HG03196 (cell line): Measurements from ENCODE around the gene FAM43A.

ENCODE experiments used
- ATAC-seq: cut with Tn5 transposase; IDR thresholded peaks from one replicate; pipeline ENCODE4 v1.9.1; 2021; ENCODE audit not compliant: unreplicated experiment

Gene FAM43A, protein sequence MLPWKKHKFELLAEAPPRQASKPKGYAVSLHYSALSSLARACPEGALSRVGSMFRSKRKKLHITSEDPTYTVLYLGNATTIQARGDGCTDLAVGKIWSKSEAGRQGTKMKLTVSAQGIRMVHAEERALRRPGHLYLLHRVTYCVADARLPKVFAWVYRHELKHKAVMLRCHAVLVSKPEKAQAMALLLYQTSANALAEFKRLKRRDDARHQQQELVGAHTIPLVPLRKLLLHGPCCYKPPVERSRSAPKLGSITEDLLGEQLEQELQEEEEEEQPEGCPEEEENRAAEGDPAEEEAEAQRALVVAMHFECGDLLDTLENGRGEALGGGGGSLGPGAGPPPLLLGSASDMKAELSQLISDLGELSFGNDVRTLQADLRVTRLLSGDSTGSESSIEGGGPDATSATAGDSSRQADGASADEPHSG

DNA sequence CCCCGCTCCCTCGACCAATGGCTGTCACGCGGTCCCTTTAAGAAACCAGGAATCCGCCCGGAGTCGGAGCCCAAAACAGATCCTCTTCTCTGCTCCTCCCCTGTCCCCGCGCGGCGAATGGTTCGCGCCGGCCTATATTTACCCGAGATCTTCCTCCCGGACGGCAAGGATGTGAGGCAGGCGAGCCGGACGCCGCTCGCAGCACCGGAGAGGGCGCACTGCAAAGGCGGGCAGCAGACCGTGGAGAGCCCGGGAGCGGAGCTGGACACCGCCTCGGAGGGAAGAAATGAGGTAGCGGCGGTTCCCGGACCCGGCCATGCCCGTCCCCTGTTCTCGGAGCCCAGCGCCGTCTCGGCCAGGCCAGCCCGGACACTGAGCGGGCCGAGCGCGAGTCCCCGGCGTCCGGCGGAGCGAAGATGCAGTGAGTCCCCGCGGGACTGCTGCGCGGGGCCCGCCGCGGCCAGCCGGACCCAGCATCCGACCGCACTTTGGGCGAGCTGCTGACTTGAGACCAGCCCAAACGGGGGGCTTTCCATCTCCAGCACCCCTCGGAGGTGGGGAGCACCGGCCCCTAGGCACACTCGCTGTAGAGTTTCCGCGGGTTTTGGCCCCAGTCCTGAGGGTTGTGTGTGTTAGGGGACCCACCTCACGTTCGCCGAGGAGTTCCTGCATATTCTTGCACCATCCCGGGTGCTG, at the start of gene FAM43A:
TSS of gene FAM43A (plus strand) at position 166 of the 696 bp plus-strand sequence. CDS start 944 bp downstream, outside the sequence.
- peak; percentile 41 for ATAC-seq

- ATAC-seq = no peak
Observed at GRCh38 chr3:194637066-194637465, 48.6 kb upstream of the FAM43A start.

DNA sequence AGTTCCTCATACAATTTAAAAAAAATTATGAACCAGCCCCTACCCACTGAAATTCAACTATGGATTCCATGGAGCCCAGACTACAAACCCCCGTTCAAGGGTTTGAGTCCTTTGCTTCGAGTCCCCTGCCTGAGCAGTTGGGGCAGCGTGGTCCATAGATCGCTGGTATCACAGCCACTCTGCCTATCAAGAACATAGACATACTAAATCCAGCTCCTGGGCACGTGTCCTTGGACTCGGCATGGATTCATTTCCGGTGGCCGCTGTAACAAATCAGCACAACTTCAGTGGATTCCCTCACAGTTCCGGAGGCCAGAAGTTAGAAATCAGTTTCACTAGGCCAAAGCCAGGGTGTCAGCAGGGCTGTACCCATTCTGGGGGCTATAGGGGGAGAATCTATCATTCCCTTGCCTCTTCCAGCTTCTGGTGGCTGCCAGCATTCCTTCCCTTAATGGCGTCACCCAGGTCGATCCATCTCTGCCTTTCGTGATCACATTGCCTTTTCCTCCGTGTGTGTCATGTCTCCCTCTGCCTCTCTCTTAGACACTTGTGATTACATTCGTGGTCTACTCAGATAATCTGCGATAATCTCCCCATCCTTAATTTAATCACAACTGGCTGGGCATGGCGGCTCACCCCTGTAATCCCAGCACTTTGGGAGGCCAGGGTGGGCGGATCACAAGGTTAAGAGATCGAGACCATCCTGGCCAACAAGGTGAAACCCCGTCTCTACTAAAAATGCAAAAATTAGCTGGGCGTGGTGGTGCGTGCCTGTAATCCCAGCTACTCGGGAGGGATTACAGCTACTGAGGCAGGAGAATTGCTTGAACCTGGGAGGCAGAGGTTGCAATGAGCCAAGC, 47.9 kb upstream of the FAM43A start:
- no peak for ATAC-seq

GRCh38 chr3:194638991-194639605, 46.6 kb upstream of the FAM43A start:
- ATAC-seq = no peak

- ATAC-seq = no peak
Observed at GRCh38 chr3:194640829-194641228, 44.9 kb upstream of the FAM43A start.

DNA sequence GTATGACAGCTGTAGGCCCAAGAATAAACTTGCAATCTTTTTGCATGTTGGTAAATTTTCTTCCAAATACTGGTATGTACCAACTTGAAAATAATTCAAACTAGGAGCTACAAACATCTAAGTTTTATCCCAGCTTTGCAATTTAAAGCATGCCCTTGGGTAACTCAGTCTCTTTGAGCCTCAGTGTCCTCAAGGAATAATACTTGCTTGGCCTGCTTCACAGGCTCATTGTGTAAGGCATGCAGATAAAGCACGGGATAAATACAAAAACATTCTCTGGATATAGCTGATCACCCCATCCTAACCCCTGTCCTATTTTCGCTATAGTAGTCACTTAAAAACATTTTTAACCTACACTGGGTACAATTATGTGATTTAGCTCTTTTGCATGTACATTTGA, 42.9 kb upstream of the FAM43A start:
- no peak for ATAC-seq

DNA sequence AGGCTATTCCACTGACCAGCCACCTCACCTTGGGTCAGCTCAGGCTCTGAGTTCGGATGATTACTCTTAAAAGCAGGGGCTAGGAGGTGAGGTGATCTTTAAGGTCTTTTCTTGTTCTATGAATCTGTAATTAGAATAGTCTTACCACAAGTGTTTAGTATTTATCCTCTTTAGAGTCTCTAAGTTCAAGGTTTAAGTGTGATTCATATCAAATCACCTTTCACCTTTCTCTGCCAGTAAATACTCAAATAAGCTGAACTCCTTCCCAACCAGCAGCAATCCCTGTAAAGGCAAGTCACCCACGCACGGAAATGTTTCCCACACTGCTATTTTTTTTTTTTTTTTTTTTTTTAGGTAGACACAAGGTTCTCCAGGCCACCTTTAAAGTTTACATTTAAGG, 37.9 kb upstream of the FAM43A start:
- no peak for ATAC-seq

DNA sequence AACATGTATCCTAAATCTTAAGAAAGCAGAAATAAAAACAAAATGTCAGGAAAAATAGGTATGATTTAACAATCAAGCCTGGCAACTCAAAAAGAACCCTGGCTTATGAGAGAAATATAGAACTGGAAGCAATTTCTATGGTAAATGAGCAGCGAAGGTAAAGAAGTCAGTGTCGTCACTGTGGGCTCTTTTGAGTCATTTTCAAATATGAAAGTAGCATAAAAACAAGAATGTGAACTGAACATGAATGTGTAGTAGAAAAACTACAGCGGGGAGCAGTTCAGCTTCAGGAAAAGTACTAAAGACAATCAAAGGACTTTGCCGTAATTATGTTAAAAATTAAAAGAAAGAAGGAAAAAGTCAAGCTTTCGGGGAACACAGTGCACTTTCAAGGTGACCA, 31.2 kb upstream of the FAM43A start:
- ATAC-seq = peak; percentile 67

DNA sequence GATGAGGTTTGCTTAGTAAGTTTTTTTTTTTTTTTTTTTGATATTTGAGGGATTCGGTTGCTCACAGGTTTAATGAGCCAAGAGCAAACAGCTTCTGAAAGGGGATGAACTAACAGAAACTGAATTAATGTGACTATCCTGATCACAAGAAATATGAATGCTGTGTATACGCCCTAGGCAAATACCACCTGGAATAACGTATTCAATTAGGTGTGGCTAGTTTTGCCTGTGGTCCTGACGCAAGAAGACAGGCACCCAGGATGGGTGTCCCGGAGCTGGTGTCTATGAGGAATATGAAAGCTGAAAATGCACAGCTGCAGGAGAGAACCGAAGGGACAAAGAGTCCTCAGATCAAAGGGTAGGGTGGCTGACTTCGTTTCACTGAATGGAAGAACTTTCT, 28.2 kb upstream of the FAM43A start:
- ATAC-seq = no peak

DNA sequence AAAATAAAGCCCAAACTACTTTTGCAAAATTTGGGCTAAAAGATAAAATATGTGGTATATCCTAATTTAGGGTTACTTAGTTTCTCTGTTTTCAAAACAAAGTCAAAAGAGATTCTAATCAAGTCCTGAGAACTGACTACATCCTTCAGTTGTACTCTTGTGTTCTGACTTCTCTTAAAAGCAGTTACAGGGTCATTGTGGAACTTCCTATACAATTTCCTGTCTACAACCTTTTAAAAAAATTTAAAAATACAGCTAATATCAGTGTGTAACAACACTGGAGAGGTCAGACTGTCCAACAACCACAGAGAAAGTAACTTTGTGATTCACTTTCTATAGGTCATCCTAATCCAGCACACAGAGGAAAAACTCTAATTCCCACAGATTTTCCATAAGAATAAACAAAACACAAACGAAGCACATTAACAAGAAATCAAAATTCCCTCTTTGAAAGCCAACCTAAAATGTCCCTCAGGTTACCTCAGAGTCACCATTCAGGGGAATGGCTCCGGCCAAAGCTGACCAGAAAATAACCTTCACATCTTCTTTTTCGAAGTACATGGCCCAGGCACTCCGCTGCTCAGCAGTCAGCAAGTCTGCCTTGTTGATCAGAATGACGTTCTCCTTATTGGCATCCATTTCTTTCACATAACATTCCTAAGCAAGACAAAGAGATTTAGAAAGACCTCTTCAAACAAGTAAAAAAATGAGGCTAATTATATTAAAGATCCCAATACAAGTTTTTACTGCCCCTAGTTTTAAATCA, 27.0 kb upstream of the FAM43A start:
- ATAC-seq = no peak

GRCh38 chr3:194659778-194660177, 25.9 kb upstream of the FAM43A start:
- ATAC-seq = no peak

DNA sequence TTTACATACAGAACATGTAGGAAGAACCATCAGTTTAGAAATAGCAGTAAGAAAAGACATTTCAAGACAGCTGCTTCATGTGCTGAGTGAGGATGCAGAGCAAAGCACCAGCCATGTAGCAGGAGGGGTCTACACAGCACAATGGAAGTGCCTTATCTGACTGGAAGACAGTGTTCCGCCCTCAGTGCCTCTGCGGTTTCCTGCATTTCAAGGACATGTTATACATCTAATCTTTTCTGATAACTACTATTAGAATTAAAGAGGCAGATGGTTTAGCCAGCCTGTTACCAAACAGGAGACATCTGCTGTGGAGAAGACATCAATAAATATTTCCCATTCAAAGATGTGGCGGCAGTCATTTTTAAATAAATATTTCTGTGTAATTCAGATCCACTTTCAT, 24.3 kb upstream of the FAM43A start:
- no peak for ATAC-seq

DNA sequence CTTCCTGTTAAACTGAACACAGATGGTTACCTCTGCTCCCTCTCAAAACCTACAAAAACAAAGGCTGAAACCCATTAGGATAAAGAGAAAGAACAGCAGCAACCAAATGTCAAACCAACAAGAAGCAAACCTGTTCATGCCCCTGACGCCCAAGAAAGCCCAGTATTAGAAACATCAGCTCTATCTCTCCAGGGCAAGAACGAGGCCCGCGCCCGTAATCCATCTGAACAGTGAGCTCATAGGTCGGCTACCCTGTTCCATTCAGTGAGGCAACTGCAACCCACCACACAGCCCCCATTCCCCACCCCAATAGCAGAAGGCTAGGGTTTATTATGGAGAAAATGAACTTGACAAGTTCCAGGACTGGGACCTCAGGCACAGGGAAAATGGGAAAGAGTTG, 23.7 kb upstream of the FAM43A start:
- no peak for ATAC-seq

DNA sequence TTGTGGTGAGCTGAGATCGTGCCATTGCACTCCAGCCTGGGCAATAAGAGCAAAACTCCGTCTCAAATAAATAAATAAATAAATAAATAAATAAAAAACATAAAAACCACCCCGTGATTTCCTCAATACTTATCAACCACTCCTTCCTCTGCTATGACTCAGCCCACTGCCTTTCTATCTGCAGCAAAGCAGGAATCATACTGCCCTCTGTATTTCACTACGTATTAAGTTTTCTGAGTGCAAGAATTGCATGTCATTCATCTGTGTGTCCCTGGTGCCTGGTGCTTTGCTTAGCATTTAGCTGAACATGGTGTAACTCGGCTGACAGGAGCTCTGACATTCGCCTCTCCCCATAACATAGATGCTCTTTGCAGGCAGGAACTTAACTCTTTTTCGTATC, 20.8 kb upstream of the FAM43A start:
- no peak for ATAC-seq

- ATAC-seq = no peak
Observed at GRCh38 chr3:194667363-194667762, 18.3 kb upstream of the FAM43A start.

GRCh38 chr3:194671511-194671899, 14.2 kb upstream of the FAM43A start:
- ATAC-seq = peak; percentile 14

DNA sequence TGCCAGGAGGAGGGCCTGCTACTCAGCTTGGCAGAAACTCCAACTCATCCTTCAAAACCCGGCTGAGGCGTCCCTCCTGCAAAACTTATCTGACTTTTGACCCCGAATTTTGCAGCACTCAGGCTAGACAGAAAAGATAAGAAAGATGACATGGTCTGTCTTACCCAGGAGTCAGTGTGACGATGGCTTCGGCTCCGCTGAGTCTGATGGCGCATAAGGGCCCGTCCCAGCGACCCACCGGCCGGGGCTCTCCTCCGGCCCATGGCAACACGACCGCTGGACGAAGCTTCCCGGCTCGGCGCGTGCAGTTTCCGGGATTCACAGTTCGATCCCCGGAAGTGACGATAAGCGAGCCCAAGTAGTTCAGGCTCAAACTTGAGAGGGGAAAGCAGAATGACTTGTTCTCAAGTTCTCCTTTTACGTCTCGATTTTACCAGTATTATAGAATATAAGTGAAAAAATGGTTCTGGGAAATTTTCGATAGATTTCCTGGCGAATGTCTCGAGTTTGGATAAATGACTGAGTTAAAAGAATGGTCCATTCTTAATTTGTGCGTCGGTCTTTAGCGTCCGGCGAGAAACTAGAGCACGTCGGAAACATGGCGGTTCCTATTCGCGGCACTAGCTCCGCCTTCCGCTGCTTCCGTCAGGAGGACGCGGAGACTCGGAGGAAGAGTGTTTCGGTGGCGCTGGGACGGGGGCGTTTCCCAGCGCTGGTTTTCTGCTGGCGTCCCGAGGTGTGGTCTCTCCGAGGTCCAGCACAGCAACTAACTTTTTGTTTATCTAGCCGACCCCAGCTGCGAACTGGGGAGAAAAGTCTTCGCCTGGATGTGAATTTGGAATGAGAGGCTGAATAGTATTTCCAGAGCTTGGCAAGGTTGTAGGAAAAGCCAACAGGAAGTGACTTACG, 13.5 kb upstream of the FAM43A start, which contains the start of gene LSG1:
TSS of gene LSG1 (minus strand) at position 292 of the 909 bp plus-strand sequence. CDS start at position 263, 29 bp downstream.
- ATAC-seq = peak; percentile 87

DNA sequence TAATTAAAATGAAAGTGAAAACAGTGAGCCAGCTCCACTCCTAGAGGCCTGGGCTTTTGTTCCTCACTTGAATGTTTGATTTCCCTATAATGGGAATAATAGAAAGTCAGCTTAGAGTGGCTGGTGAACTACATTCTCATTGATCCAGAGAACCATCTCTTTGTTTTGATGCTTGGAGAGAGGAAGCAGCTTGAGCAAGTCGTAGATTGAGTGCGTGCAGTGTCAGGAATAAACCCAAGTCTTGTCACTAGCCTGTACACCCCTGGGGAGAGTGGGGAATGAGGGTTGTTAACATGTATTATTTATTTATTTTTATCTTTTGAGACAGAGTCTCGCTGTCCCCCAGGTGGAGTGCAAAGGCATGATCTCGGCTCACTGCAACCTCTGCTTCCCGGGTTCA, 12.8 kb upstream of the FAM43A start:
- no peak for ATAC-seq

DNA sequence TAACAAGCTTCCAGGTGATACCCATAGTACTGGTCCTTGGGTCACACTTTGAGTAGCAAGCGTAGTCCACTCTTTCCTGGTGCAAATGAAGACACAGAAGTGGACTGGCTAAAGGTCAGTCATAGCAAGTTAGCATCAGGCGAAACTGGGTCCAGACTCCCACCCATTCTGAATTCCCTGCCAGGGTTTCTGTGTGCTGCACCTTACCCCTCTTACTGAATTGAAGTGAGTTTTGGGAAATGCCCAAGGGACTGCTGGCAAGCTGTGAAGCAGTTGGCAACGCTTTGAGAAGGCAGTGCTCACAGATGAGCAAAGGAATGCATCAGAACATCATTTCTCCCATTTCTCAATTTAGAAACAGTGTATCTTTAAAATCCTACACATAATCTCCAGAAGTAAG, 11.9 kb upstream of the FAM43A start:
- ATAC-seq = no peak
